RCC 7860 (cell line): Measurements from ENCODE around the gene TBCD.

Source experiments
- DNase-seq: peaks from one replicate; pipeline ENCODE4 v3.0.0-alpha.2; 2015; ENCODE audit warnings: low spot score
- FAIRE-seq: peaks from 2 replicates; lab custom pipeline; 2012; peaks lifted over from hg19 to GRCh38; lab: Jason Lieb, UNC

The TBCD gene

DNA sequence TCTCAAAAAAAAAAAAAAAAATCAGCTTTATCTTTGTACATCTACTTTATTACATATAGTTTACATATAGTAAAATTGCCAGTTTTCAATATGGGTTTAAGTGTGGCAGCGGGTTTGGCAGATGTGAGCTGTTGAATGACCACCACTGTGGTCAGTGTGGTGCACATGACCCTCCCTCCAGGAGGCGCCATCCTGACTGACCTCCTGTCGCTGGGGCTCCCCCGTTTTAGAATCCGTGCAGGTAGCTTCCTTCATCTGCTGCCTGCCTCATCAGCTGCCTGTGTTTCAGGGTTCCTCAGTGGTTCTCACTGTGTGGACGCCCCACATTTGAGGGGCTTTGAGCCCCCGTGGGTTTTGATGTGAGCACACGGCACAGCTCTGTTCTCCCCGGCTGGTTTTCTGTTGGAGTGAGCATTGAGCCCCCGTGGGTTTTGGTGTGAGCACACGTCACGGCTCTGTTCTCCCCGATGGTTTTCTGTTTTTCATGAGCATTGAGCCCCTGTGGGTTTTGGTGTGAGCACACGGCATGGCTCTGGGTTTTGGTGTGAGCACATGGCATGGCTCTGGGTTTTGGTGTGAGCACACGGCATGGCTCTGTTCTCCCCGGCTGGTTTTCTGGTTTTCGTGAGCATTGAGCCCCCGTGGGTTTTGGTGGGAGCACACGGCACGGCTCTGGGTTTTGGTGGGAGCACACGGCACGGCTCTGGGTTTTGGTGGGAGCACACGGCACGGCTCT lies 145.8 kb downstream of the TBCD start:
- DNase-seq (no peak), FAIRE-seq (no peak)

DNA sequence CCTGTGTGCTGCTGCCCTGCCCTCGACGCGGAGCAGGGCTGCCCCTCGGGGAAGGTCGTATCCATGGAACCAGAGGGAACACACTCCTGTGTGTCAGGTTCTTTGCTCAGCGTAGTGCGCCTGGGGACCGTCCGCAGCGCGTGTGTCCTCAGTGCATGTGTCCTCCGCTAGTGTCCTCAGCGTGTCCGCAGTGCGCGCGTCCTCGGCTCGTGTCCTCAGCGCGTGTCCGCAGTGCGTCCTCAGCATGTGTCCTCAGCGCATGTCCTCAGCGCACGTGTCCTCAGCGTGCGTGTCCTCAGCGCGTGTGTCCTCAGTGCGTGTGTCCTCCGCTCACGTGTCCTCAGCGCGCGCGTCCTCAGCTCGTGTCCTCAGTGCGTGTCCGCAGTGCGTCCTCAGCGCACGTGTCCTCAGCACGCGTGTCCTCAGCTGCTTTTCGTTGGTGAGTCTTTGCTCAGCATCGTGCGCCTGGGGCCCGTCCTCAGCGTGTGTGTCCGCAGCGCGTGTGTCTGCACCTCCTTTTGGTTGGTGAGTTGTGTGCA lies 147.2 kb downstream of the TBCD start:
- FAIRE-seq (no peak), DNase-seq (no peak)

DNA sequence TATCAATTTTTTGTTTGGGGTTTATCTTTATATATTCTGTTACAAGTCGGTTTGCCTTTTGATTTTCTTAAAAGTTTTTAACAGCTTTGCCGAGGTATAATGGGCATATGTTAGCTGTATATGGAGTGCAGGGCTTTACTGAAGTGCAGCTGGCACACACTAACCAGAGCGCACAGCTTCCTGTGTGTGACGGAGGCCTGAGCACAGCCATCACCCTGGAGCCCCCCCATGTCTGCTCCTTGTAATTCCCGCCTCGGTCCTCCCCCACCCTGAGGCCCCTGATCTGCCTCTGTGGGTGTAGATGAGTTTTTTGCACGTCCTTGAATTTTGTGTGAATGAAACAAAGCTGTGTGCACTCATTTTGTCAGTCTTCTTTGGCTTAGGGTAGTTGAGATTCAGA lies 148.1 kb downstream of the TBCD start:
- DNase-seq (no peak), FAIRE-seq (no peak)

DNA sequence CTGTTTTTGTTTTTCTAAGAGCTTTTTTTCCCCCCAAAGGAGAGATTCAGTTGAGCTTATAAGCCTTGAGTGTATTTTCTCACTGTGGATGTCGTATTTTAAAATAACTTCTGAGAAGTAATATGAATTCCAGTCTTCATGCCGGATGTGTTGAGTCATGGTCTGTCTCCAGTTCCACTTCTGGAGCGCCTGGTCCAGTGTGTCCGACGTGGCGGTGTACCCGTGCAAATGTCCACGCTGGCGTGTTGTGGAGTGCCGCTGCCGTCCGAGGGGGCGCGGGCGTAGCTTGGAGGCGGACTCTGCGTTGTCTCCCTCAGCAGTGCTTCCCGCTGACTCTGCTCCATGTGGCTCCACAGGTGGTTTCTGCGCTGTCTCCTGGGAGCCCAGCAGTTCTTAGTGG lies 148.9 kb downstream of the TBCD start:
- FAIRE-seq (no peak), DNase-seq (no peak)

DNA sequence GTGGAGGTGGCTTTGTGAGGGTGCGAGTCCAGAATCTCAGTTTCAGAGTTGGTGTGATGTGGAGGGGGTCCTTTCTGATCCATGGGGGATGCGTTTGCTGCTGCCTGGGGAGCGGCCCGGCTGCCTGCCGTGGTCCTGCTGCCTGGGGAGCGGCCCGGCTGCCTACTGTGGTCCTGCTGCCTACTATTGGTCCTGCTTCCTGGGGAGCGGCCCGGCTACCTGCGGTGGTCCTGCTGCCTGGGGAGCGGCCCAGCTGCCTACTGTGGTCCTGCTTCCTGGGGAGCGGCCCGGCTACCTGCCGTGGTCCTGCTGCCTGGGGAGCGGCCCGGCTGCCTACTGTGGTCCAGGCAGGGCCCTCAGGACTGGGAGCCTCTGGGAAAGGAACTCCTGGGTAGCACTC lies 149.5 kb downstream of the TBCD start:
- no peak for FAIRE-seq
- DNase-seq = no peak

DNA sequence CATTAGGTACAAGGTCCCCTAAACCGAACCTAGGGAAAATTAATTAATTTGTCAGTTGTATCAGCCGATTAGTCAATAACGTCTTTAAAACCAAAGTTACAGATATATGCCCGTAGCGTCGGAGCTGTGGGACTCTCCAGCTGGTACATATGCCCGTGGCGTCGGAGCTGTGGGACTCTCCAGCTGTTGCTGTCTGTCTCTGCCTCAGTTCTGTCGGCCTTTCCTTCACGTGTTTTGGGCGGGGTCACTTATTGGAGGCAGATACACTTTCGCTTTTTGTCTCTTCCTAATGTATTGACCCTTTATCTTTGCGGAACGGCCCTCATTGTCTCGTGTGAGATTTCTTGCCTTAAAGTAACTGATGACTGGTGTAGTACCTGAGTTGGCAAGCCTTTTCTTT lies 150.0 kb downstream of the TBCD start:
- no peak for DNase-seq
- no peak for FAIRE-seq

DNA sequence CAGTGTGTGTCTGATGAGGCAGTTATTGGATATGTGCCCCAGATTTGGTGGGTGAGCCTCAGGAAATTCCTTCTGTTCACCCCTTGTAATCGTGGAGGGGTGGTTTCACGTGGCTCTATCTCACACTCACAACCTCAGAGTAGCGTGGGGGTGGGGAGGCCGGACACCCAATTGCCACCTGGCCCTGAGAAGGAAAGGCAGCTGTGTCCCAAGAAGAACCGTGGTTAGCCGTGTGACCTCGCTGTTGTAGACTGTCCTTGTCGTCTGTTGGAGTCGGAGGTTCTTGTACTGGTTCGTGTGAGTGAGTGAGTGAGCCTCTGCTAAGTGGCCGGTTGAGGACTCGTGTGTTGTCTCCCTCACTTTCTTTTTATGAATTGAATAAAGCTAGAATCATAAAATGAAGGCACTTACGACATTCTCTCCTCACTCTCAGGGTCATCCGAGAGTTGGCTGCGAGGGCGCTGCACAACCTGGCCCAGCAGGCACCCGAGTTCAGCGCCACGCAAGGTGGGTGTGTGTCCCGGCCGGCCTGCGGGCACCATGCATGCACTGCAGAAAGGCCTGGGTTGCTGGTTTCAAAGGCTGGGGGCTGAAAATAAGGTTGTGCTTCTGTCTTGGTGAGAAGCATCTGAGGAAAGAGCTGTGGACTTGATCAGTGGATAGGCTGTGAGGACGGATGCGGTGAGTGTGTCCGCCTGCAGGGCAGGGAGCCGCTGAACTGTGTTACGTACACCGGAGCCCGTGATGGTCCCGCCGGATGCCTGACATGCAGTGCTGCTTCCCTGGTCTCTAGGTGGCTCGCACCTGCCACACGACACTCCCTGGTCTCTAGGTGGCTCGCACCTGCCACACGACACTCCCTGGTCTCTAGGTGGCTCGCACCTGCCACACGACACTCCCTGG lies 151.4 kb downstream of the TBCD start:
- no peak for DNase-seq
- no peak for FAIRE-seq

DNA sequence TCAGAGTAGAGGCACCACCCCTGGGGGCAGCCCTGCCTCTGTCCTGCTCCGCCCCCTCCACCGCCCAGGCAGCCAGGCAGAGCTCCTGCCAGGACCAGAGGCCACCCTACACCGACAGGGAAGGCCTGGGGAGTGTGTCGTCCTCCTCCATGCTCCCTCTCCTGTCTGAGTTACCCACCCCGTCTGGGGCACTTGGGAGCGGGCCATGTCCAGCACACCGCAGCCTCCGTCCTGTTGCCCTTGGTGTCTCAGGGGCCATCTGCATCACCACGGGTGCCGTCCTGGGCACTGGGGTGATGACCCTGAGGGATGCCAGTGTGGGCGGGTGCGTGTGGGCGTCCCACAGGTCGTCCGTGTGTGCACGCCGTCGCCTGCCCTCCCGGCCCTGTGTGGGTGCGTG lies 153.3 kb downstream of the TBCD start:
- FAIRE-seq (no peak), DNase-seq (no peak)

DNA sequence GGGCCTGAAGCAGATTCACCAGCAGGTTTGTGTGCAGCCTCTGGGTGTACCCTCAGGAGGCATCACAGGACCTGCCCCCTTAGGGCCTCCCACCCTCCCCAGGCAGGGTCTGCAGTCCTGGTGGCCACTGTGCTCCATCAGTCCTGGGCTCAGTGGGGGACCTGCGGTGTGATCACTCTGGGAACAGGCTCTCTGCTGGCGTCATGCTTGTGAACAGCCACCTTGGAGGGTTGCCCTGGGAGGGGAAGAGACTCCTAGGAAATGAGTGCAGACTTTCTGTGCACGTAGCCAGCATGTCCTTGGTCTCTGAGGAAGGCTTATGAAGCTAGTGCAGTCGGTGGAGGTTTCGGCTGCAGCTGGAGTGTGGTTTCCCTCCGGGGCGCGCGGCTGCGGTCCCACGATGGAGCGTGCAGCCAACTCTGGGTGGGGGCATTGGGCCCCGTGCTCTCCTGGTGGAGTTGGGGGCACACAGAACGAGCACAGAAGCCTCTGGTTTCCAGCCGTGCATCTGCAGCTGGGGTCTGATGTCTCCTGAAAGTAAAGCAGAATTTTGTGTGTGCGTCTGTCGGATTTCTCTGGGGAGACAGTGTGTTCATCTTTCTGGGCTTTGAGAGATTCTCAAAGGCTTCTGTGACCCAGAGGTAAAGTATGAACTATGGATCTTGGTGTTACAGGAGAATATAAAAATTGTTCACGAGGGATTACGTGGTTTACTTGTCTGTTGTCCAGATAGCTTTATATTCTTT lies 156.1 kb downstream of the TBCD start:
- FAIRE-seq (no peak), DNase-seq (no peak)

DNA sequence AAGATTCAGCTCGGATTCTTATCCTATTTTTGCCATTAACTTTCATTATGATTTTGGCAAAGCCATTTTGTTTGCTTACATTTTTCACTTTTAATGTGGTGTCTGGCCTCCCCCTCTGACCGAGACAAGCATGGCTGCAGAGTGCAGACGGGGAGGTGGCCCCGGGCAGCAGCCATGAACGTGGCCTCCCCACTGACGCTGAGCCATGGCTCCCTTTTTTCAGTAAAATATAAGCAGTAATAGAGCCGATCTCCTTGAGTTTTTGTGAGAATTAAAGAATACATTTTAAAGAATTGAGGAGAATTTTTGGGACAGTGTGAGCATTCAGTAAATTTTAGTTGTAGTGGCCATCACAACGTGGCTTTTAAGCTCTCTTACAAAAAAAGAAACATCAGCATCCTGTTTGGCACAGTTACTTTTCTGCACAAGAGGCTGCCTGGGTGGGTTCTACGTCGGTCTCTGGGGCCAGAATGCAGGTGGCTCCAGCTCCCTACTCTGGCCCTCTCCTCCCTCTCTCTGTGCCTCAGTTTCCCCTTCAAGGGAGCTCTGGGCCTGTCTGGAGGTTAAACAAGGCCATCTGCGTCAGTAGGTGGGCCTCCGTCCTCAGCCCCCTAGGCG lies 156.8 kb downstream of the TBCD start:
- no peak for FAIRE-seq

DNA sequence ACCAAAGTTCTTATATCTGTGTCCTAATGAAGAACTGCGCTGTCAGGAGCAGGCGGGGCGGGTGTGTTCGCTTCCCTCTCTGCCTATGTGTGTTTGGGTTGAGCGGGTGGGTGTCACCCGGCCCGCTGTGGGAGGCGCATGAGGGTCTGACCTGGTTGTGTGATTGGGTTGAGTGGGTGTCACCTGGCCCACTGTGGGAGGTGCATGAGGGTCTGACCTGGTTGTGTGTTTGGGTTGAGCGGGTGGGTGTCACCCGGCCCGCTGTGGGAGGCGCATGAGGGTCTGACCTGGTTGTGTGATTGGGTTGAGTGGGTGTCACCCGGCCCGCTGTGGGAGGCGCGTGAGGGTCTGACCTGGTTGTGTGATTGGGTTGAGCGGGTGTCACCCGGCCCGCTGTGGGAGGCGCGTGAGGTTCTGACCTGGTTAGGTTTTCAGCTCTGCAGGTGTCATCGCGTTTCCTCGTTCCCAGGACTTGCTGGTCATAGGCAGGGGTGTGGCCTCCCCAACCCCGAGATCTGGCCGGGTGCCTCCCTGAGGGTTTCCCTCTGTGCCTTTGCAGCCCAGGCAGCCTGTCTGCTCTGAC lies 157.5 kb downstream of the TBCD start:
- no peak for FAIRE-seq
- DNase-seq = no peak

More for the DNA sequence above, 156.8 kb downstream of the TBCD start:
- no peak for DNase-seq

DNA sequence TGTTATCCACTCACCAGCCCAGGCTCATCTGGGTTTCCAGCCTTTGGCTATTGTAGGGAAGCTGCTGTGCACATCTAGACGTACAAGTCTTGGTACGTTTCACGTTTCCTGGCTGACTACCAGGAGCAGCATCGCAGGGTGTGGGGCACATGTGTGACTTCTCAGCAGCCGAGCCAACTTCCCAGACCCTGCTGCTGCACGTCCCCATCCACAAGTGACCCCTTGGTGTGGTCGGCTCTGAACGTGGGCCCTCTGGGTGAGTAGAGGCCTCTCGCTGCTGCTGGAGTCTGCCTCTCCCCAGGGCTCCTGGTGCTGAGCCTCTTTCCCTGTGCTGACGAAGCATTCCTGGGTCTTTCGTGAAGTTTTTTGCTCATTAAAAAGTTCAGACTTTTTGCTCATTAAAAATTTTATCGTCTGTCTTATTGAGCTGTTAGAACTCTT lies 158.2 kb downstream of the TBCD start:
- FAIRE-seq (no peak), DNase-seq (no peak)

DNA sequence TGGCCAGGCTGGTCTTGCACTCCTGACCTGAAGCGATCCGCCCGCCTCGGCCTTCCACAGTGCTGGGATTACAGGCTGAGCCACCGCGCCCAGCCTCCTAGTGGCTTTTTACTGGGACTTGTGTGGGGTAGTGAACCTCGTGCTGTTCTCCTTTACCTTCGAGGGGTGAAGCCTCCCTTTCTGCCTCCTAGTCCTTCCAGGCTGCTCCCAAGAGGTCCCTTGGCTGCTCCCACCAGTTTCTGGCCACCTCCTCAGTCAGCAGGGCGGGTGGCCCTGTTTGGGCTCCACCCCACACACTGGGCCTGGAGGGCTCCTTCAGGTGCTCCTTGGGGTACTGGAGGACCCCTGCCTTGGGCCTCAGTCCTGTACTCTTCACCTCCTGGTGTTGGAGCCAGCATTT lies 158.9 kb downstream of the TBCD start:
- FAIRE-seq = no peak
- DNase-seq = no peak

DNA sequence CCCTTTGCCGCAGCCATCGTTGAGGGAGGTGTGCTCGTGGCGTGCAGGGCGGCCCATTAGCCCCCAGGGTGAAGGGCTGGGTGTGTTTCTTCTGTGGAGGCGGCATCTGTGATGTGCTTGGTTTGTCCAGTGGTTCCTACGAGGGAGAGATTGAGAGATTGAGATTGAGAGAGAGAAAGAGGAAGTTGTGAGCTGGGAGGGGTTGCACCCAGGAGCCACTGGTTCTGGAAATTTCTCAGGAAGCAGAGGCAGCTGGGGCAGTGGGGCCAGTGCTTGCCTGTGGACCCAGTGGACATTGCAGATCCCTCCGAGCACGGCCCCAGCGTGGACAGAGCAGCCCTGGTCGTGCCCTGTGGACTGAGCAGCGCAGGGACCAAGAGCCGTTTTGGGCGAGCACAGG lies 160.0 kb downstream of the TBCD start:
- no peak for DNase-seq
- no peak for FAIRE-seq

DNA sequence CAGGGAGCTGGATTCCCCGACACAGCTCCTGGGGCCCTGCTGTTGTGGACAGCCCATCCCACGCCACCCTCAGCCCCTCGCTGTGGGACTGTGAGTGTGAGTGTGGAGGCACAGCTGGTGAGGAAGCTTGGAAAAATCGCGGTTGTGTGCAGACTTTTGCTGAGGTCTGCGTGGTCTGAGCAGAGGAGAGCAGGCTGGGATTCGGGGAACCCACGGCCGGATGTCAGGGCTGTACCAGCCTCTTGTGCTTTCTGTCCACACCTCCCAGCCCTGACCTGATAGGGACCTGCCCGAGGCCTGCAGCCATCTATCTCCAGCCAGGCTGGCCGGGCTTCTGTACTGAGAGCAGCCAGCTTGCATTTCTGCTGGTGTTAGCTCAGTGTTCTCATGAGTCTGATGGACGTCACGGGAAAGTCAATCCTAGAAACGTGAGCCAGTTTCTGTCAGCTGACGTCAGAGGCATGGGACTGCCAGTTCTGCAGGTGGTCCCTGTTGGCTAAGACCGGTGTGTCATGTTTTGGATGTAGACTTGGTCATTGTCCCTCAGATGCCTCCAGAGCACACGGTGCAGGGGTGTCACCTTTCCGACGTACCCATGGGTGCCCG lies 160.7 kb downstream of the TBCD start:
- no peak for FAIRE-seq

DNA sequence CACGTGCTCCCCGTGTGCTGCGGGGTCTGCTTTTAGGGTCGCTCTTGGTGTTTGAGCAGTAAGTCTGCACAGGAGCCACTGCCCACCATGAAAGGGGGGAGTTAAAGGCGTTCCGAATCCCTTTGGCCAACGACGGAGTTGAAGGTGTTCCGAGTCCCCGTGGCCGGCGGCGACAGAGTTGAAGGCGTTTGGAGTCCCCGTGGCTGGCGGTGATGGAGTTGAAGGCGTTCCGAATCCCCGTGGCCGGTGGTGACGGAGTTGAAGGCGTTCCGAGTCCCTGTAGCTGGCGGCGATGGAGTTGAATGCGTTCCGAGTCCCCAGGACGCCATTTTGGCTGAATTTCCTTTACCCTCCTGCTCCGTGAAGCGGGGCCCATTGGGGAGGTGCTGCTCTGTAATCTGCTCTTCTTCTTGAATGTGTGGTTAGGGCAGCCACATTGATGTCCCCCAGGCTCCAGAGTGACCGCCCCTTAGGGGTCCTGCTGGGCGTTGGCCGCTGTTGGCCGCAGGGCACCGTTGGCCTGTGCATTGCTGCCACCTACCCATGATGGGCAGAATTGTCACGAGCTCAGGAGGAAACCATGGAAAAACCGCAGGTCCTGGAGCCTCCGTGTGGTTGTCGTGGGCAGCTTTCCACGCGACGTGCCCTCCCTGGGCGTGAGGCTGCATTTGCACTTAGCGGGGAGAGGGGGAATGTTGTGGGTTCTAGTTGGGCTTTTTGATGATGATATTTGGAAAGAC lies 161.6 kb downstream of the TBCD start:
- DNase-seq = no peak
- no peak for FAIRE-seq

More for the DNA sequence above, 160.7 kb downstream of the TBCD start:
- DNase-seq = no peak

DNA sequence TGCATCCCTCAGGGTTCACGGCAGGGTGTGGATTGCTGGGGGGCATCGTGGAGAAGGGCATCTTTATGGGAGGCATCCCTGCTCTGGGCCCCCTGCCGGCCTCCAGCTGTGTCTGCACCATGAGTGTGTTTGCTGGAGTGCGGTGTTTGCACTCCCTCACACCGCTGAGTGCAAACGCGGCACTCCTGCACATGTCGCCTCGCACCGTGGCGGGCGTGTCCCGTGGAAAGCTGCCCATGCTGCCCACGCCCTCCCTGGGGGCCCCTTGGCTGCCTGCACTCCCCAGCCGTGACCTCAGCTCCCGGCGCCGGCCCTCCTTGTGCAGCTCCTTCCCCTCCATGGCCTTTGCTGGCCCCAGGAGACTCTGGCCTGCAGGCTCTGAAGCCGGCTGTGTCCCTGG lies 162.5 kb downstream of the TBCD start:
- FAIRE-seq = no peak
- DNase-seq = no peak

DNA sequence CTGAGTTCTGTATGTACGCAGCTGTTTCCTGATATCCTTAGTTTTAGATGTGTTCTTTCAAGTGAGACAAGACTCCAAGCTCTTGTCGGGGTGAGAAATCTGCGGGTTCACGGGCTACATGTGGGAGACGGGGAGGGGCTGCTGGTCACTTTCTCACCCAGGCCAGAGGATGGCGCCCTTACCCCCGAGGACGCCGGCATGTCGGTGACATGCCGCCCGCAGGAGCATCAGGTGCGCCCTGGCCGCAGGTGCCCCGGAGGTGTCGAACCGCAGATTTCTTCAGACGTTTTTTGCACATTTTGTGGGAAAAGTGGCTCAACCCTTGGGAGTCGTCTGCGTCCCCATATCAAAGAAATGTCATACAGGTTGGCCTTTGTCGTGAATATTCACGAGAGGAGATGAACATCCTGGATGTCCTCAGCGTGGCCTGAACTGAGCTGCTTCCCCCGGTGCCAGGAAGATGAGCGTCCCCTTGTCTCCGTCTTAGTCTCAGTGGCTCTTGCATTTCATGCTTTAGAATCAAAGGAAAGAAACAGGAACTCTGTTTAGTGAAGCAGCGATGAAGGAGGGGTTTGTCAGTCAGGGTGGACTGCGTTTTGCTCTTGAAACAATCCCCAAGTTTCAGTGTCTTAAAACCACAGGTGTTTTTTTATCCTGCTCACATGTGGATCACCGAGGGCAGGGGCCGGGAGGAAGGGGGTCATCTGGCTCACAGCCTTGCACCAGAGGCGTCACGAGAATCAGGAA lies 163.3 kb downstream of the TBCD start:
- FAIRE-seq (no peak), DNase-seq (no peak)

DNA sequence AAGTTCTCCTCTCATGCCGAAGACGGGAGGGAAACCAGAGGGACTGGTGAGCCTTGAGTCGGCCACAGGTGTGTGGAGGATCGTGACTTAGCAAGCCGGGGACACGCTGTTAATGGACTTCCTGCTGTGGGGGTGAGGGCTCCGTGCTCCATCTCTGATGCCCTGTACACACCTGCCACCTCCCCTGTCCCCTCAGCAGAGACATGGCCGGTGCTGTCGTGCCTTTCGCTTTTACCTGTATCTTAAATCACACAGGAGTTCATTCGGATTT lies 163.8 kb downstream of the TBCD start:
- DNase-seq = no peak
- FAIRE-seq = no peak
